Sigmoid colon (tissue), 7 donors: ENCODE results near the gene CRNKL1. TPM values are rescaled to one million over a fixed set of nuclear protein-coding genes. Genes with fewer than 3 reads are reported as not detected.
A peak's percentile ranks its signal among the peaks of the same experiment; 100 is the strongest.

ENCODE experiments used
- DNase-seq: peaks from one replicate; pipeline ENCODE4 v3.0.0-alpha.2; 2019
- H3K27ac ChIP-seq, 4 donors: fragments of 200-600 bp; sonication (generic); one replicate each; pipeline ENCODE4 v1.5.1; 2016 to 2019; ENCODE audit warnings: mild to moderate bottlenecking in 1 of 4
- H3K27me3 ChIP-seq, 3 donors: fragments of 200-600 bp; sonication (generic); one replicate each; pipeline ENCODE4 v1.5.1; 2019; ENCODE audit warnings: mild to moderate bottlenecking in 1 of 3
- H3K36me3 ChIP-seq, 4 donors: fragments of 200-600 bp; sonication (generic); one replicate each; pipeline ENCODE4 v1.5.1; 2016 to 2019
- H3K4me1 ChIP-seq, 4 donors: fragments of 200-600 bp; sonication (generic); one replicate each; pipeline ENCODE4 v1.5.1; 2017 to 2019
- H3K4me3 ChIP-seq, 4 donors: fragments of 200-600 bp; sonication (generic); one replicate each; pipeline ENCODE4 v1.5.1; 2017 to 2019; ENCODE audit warnings: mild to moderate bottlenecking in 2 of 4, moderate library complexity in 1 of 4
- H3K9me3 ChIP-seq, 4 donors: fragments of 200-600 bp in 3 of 4; sonication (generic) in 3 of 4; one replicate each; pipeline versions ENCODE4 v1.5.1 to v1.6.1; 2013 to 2019
- CTCF ChIP-seq, 4 experiments: fragments of 450-650 bp in 3 of 4; fragments of 200-600 bp in 1 of 4; IDR thresholded peaks; one replicate each; pipeline ENCODE4 v1.5.1; 2016 to 2019; ENCODE audit warnings: antibody characterized with exemption in 4 of 4, mild to moderate bottlenecking in 3 of 4, moderate library complexity in 2 of 4
- EP300 ChIP-seq, 4 donors: sonication (generic); formaldehyde crosslinking; IDR thresholded peaks; one replicate each; pipeline ENCODE4 v1.6.1; 2017; ENCODE audit warnings: antibody characterized with exemption in 4 of 4
- POLR2A ChIP-seq, 2 donors: fragments of 450-650 bp; IDR thresholded peaks; one replicate each; pipeline ENCODE4 v1.6.1; 2016; ENCODE audit warnings: antibody characterized with exemption in 2 of 2, mild to moderate bottlenecking in 2 of 2, moderate library complexity in 2 of 2
- POLR2AphosphoS5 ChIP-seq, 4 donors: sonication (generic); formaldehyde crosslinking; IDR thresholded peaks; one replicate each; pipeline ENCODE4 v1.6.1; 2017; ENCODE audit warnings: antibody characterized with exemption in 4 of 4
- WGBS, 2 donors: extraction: QIAGEN DNeasy Blood & Tissue Kit; methylation state at CpG; one replicate each; pipeline ENCODE4 v1.1.7; 2013; 5-methylcytosine and 5-hydroxymethylcytosine counted together
- intact Hi-C: fragments of 100-400 bp; cut with DNase I; formaldehyde crosslinking; loops from one replicate; pipeline ENCODE4 v1.15.1; 2023
- polyA plus RNA-seq, 3 donors: library from polyadenylated mRNA; stranded (reverse); fragments of 200-250 nt; gene quantifications; one replicate each; pipeline ENCODE4 v1.2.3, GENCODE V29; 2013
- total RNA-seq, 4 donors: library from RNA; depleted of rRNA; stranded (reverse); fragments of >200 nt; gene quantifications; one replicate each; pipeline ENCODE4 v1.1.0, GENCODE V29; 2016
- donor health status: healthy with polysubstance abuse.
- donor health status: Bipolar disorder and iron deficiency.
- donor health status: healthy.

The CRNKL1 gene
- total and polyA plus RNA-seq, 7 donors: 9.0 to 29.1 (median 19.9) TPM

GRCh38 chr20:20002101-20002998 is 49.9 kb downstream of the CRNKL1 start:
- TF ChIP-seq EP300 (IDR thresholded peaks at IDR 0.05) (no peak), CTCF (IDR thresholded peaks at IDR 0.05) (no peak), POLR2AphosphoS5 (IDR thresholded peaks at IDR 0.05) (no peak), POLR2A (IDR thresholded peaks at IDR 0.05) (no peak)
- Histone ChIP-seq H3K9me3 (no peaks in the 10 kb centered on the region), H3K27ac (peak overlapping the region; percentile 59 to 77 (median 68)), H3K4me1 (peaks cover 0 to 36% (median 30%) of the 10 kb centered on the region in 4 donors), H3K27me3 (no peaks in the 10 kb centered on the region), H3K36me3 (peaks cover 8 to 50% (median 23%) of the 10 kb centered on the region in 4 donors), H3K4me3 (peak overlapping the region in 1 of 4 donors; percentile 27)
- no peak for DNase-seq
- WGBS, 2 donors: 68 to 77% methylated on average over 9 of the region's 9 CpGs
- intact Hi-C loops: loop anchor here (5.0 kb wide), 1 partner anchor 35 kb away; no protein-coding TSS in a partner anchor

DNA sequence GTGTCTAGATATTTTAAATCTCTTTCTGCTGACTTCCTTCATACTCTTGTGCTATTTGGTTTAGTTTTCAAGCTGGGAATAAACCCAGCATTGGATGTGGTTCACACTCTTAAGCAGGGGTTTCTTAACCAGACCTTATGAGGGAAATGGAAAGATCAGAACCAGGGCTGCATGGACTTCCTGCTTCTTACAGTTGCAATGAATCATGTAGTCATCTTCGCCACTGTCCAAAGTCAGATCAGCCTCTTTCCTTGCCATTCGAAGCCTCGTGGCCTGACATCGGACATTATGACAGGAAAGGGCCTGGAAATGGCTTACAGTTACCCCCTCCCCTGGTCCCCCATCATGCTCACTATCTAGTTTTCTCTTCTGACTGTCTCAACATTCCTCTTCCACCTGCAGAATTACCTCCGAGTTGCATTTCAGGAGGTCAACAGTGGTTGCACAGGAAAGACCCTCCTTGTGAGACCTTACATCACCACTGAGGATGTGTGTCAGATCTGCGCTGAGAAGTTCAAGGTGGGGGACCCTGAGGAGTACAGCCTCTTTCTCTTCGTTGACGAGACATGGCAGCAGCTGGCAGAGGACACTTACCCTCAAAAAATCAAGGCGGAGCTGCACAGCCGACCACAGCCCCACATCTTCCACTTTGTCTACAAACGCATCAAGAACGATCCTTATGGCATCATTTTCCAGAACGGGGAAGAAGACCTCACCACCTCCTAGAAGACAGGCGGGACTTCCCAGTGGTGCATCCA is 51.9 kb downstream of the CRNKL1 start:
- TF ChIP-seq EP300 (IDR thresholded peaks at IDR 0.05) (no peak), POLR2AphosphoS5 (IDR thresholded peaks at IDR 0.05) (no peak), POLR2A (IDR thresholded peaks at IDR 0.05) (no peak), CTCF (IDR thresholded peaks at IDR 0.05) (no peak)
- no peaks in the 10 kb centered on the region for H3K27me3 ChIP-seq
- H3K9me3 ChIP-seq: no peaks in the 10 kb centered on the region
- peaks cover 0 to 50% (median 38%) of the 10 kb centered on the region in 4 donors for H3K4me1 ChIP-seq
- no peak for DNase-seq
- H3K4me3 ChIP-seq: no peak overlapping the region
- intact Hi-C loops: loop anchor here (5.0 kb wide), 1 partner anchor 33 kb away; no protein-coding TSS in a partner anchor
- 82 to 85% methylated on average over 14 of the region's 14 CpGs for WGBS, 2 donors
- H3K36me3 ChIP-seq: peaks cover 15 to 62% (median 26%) of the 10 kb centered on the region in 4 donors
- peak overlapping the region in 3 of 4 donors; percentile 29 to 48 (median 30) for H3K27ac ChIP-seq

DNA sequence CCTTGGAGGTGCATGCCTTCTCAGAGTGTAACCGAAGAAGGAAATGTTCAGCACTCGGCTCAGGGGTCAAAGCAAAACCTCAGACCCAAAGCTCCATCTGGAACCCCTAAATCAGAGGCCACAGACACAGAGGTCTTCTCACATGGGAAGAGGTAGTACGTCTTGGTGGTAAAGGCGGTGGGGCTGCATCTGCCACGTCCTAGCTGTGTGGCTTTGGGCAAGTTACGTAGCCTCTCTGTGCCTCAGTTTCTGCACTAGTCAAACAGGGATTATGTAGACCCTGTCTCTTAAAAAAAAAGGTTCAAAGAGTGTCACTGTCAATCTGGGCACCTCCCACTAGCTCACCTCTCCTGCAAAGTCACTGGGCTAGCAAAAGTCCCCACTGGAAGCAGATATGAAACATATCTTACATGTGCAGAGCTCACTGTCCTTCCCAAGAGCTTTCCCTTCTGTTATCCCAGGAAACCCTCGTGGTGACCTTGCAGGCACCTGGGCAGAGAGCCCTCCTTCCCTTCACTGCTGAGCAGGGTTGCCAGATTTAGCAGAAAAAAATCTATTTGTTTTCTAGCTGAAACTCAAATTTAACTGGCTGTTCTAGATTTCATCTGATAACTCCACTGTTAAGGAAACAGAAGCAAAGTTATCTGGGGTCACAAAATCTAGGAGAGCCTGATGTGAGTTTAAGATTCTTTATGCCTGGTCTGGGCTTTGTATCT is 53.1 kb downstream of the CRNKL1 start:
- H3K4me1 ChIP-seq: peaks cover 0 to 60% (median 47%) of the 10 kb centered on the region in 4 donors
- peaks cover 15 to 62% (median 26%) of the 10 kb centered on the region in 4 donors for H3K36me3 ChIP-seq
- WGBS, 2 donors: 81 to 86% methylated on average over 7 of the region's 7 CpGs

GRCh38 chr20:19996917-19997316 is 55.3 kb downstream of the CRNKL1 start:
- TF ChIP-seq POLR2A (IDR thresholded peaks at IDR 0.05): no peak
- TF ChIP-seq POLR2AphosphoS5 (IDR thresholded peaks at IDR 0.05): peak in 2 of 4 donors; percentile 14
- no peak for TF ChIP-seq CTCF (IDR thresholded peaks at IDR 0.05)
- no peak for TF ChIP-seq EP300 (IDR thresholded peaks at IDR 0.05)
- intact Hi-C loops: no loop called here

More for the DNA sequence above, 53.1 kb downstream of the CRNKL1 start:
- intact Hi-C loops: no loop called here
- peak overlapping the region in 2 of 4 donors; percentile 30 to 48 for H3K27ac ChIP-seq
- no peak for DNase-seq
- no peaks in the 10 kb centered on the region for H3K9me3 ChIP-seq
- H3K27me3 ChIP-seq: no peaks in the 10 kb centered on the region
- no peak overlapping the region for H3K4me3 ChIP-seq
- no peak for TF ChIP-seq POLR2A (IDR thresholded peaks at IDR 0.05)
- no peak for TF ChIP-seq POLR2AphosphoS5 (IDR thresholded peaks at IDR 0.05)

More at GRCh38 chr20:19996917-19997316, 55.3 kb downstream of the CRNKL1 start:
- Histone ChIP-seq H3K27ac (peak overlapping the region; percentile 27 to 87 (median 57)), H3K4me1 (peaks cover 0 to 60% (median 45%) of the 10 kb centered on the region in 4 donors), H3K36me3 (peaks cover 15 to 58% (median 26%) of the 10 kb centered on the region in 4 donors), H3K27me3 (no peaks in the 10 kb centered on the region), H3K9me3 (no peaks in the 10 kb centered on the region), H3K4me3 (no peak overlapping the region)
- no peak for DNase-seq
- 67 to 78% methylated on average over 9 of the region's 9 CpGs for WGBS, 2 donors
